ENCODE data around the gene RAB3IP. TPM values are rescaled to one million over a fixed set of nuclear protein-coding genes. Genes with fewer than 3 reads are reported as not detected.

RAB3IP gene
- total RNA-seq, 1 donor from 2014 or later = 50.8 TPM

- Histone ChIP-seq H3K27me3 (ENCODE audit: control insufficient read depth, insufficient read depth, low read length) (no peaks in the 10 kb centered on the region), H3K36me3 (ENCODE audit: control insufficient read depth, insufficient read depth, low read length) (no peaks in the 10 kb centered on the region), H3K4me3 (ENCODE audit: low read depth, low read length) (no peak overlapping the region)
- FAIRE-seq = no peak
- DNase-seq (ENCODE audit: low read depth) = no peak
- no peak for TF ChIP-seq CTCF (IDR thresholded peaks at IDR 0.05; ENCODE audit: insufficient read depth, low read length, severe bottlenecking)
Observed at GRCh38 chr12:69701826-69702225, 36.8 kb upstream of the RAB3IP start.

- Histone ChIP-seq H3K27me3 (ENCODE audit: control insufficient read depth, insufficient read depth, low read length) (no peaks in the 10 kb centered on the region), H3K36me3 (ENCODE audit: control insufficient read depth, insufficient read depth, low read length) (no peaks in the 10 kb centered on the region), H3K4me3 (ENCODE audit: low read depth, low read length) (no peak overlapping the region)
- FAIRE-seq = no peak
- no peak for DNase-seq (ENCODE audit: low read depth)
- no peak for TF ChIP-seq CTCF (IDR thresholded peaks at IDR 0.05; ENCODE audit: insufficient read depth, low read length, severe bottlenecking)
Observed at GRCh38 chr12:69703146-69703642, 35.5 kb upstream of the RAB3IP start.

- FAIRE-seq (no peak), DNase-seq (ENCODE audit: low read depth) (no peak)
- Histone ChIP-seq H3K36me3 (ENCODE audit: control insufficient read depth, insufficient read depth, low read length) (no peaks in the 10 kb centered on the region), H3K27me3 (ENCODE audit: control insufficient read depth, insufficient read depth, low read length) (no peaks in the 10 kb centered on the region), H3K4me3 (ENCODE audit: low read depth, low read length) (no peak overlapping the region)
- no peak for TF ChIP-seq CTCF (IDR thresholded peaks at IDR 0.05; ENCODE audit: insufficient read depth, low read length, severe bottlenecking)
Observed at GRCh38 chr12:69704357-69704756, 34.3 kb upstream of the RAB3IP start.

GRCh38 chr12:69708649-69709048 lies 30.0 kb upstream of the RAB3IP start:
- no peak for DNase-seq (ENCODE audit: low read depth)
- Histone ChIP-seq H3K27me3 (ENCODE audit: control insufficient read depth, insufficient read depth, low read length) (no peaks in the 10 kb centered on the region), H3K4me3 (ENCODE audit: low read depth, low read length) (no peak overlapping the region), H3K36me3 (ENCODE audit: control insufficient read depth, insufficient read depth, low read length) (no peaks in the 10 kb centered on the region)
- no peak for FAIRE-seq
- TF ChIP-seq CTCF (IDR thresholded peaks at IDR 0.05; ENCODE audit: insufficient read depth, low read length, severe bottlenecking) = no peak

GRCh38 chr12:69712826-69713225 lies 25.8 kb upstream of the RAB3IP start:
- Histone ChIP-seq H3K27me3 (ENCODE audit: control insufficient read depth, insufficient read depth, low read length) (no peaks in the 10 kb centered on the region), H3K4me3 (ENCODE audit: low read depth, low read length) (no peak overlapping the region), H3K36me3 (ENCODE audit: control insufficient read depth, insufficient read depth, low read length) (no peaks in the 10 kb centered on the region)
- TF ChIP-seq CTCF (IDR thresholded peaks at IDR 0.05; ENCODE audit: insufficient read depth, low read length, severe bottlenecking) = no peak
- no peak for DNase-seq (ENCODE audit: low read depth)
- no peak for FAIRE-seq

GRCh38 chr12:69714542-69714941 lies 24.1 kb upstream of the RAB3IP start:
- no peak for DNase-seq (ENCODE audit: low read depth)
- Histone ChIP-seq H3K4me3 (ENCODE audit: low read depth, low read length) (no peak overlapping the region), H3K36me3 (ENCODE audit: control insufficient read depth, insufficient read depth, low read length) (no peaks in the 10 kb centered on the region), H3K27me3 (ENCODE audit: control insufficient read depth, insufficient read depth, low read length) (no peaks in the 10 kb centered on the region)
- no peak for FAIRE-seq
- TF ChIP-seq CTCF (IDR thresholded peaks at IDR 0.05; ENCODE audit: insufficient read depth, low read length, severe bottlenecking) = no peak
